IMR-90 (cell line): ENCODE results near the gene ZNF593OS. TPM values are rescaled to one million over a fixed set of nuclear protein-coding genes. Genes with fewer than 3 reads are reported as not detected.

Experiments
- ATAC-seq: fragments of 200-7000 bp; cut with Tn5 transposase; 2 replicates; pipeline ENCODE4 v1.9.1; 2020; ENCODE audit warnings: low read depth, mild to moderate bottlenecking, moderate library complexity
- BruUV-seq: library from RNA; stranded (reverse); fragments of 400-500 nt; replicated peaks from 2 replicates; lab custom pipeline; 2021; lab: Mats Ljungman, UMichigan
- CTCF ChIA-PET: fragments of 300-600 bp; formaldehyde crosslinking; extraction: SDS; loops from one replicate; lab custom pipeline; 2021; ENCODE audit warnings: antibody characterized with exemption; lab: Yijun Ruan, JAX
- POLR2A ChIA-PET: fragments of 300-600 bp; sonication (Branson Sonifier 250); formaldehyde crosslinking; loops from one replicate; lab custom pipeline; 2022; ENCODE audit warnings: antibody characterized with exemption; ENCODE audit not compliant: unreplicated experiment; lab: Charles Lee
- DNase-seq: peaks from one replicate; pipeline ENCODE4 v3.0.0; 2013
- H2AFZ ChIP-seq: replicated peaks from 2 replicates; pipeline ENCODE3; 2013; ENCODE audit warnings: low read length, mild to moderate bottlenecking; ENCODE audit not compliant: poor library complexity
- H2AK5ac ChIP-seq: 2 replicates; pipeline ENCODE4 v1.6.1; 2013; ENCODE audit warnings: low read depth, low read length, inconsistent platforms
- H2AK9ac ChIP-seq: replicated peaks from 2 replicates; pipeline ENCODE3; 2013; ENCODE audit warnings: mild to moderate bottlenecking, low read depth, low read length, moderate library complexity; ENCODE audit not compliant: poor library complexity
- H2BK120ac ChIP-seq: 2 replicates; pipeline ENCODE4 v1.6.1; 2013; ENCODE audit warnings: low read depth, low read length, inconsistent platforms
- H2BK15ac ChIP-seq: 3 replicates; pipeline ENCODE4 v1.6.1; 2013; ENCODE audit warnings: low read depth, low read length, inconsistent platforms
- H2BK20ac ChIP-seq: 2 replicates; pipeline ENCODE4 v1.6.1; 2013; ENCODE audit warnings: low read depth, mild to moderate bottlenecking, inconsistent platforms, low read length, moderate library complexity
- H2BK5ac ChIP-seq: 2 replicates; pipeline ENCODE4 v1.6.1; 2013; ENCODE audit warnings: mild to moderate bottlenecking, low read depth, low read length, inconsistent platforms; ENCODE audit not compliant: poor library complexity, severe bottlenecking
- H3K14ac ChIP-seq: replicated peaks from 2 replicates; pipeline ENCODE4 v1.6.1; 2013; ENCODE audit warnings: low read depth, low read length, inconsistent platforms
- H3K18ac ChIP-seq: 2 replicates; pipeline ENCODE4 v1.6.1; 2013; ENCODE audit warnings: low read depth, low read length, control low read depth
- H3K23ac ChIP-seq: 2 replicates; pipeline ENCODE4 v1.6.1; 2013; ENCODE audit warnings: low read depth, low read length, inconsistent platforms
- H3K27ac ChIP-seq: 2 replicates; pipeline ENCODE4 v1.5.1; 2013; ENCODE audit warnings: mild to moderate bottlenecking, control low read depth, low read length; ENCODE audit not compliant: insufficient read depth
- H3K27me3 ChIP-seq: 2 replicates; pipeline ENCODE4 v1.6.1; 2013; ENCODE audit warnings: low read length; ENCODE audit not compliant: control insufficient read depth, insufficient read depth
- H3K36me3 ChIP-seq: 2 replicates; pipeline ENCODE4 v1.6.1; 2013; ENCODE audit warnings: low read length, mixed read lengths; ENCODE audit not compliant: control insufficient read depth, insufficient read depth
- H3K4ac ChIP-seq: 2 replicates; pipeline ENCODE4 v1.6.1; 2013; ENCODE audit warnings: low read depth, low read length, inconsistent platforms
- H3K4me1 ChIP-seq: 2 replicates; pipeline ENCODE4 v1.6.1; 2013; ENCODE audit warnings: low read length, mixed read lengths; ENCODE audit not compliant: control insufficient read depth, insufficient read depth
- H3K4me2 ChIP-seq: 2 replicates; pipeline ENCODE4 v1.6.1; 2013; ENCODE audit warnings: low read depth, mild to moderate bottlenecking, control low read depth, low read length, moderate library complexity
- H3K4me3 ChIP-seq: 2 replicates; pipeline ENCODE4 v1.5.1; 2013; ENCODE audit warnings: low read depth, mild to moderate bottlenecking, control low read depth, low read length, moderate library complexity; ENCODE audit not compliant: insufficient read depth
- H3K56ac ChIP-seq: 2 replicates; pipeline ENCODE4 v1.6.1; 2013; ENCODE audit warnings: low read length, inconsistent platforms; ENCODE audit not compliant: insufficient read depth; ENCODE audit errors: extremely low read depth
- H3K79me1 ChIP-seq, 2 experiments: 2 replicates each; pipeline ENCODE4 v1.6.1; 2013; ENCODE audit warnings: low read length in 2 of 2, inconsistent platforms in 1 of 2, low read depth in 1 of 2
- H3K9ac ChIP-seq: 2 replicates; pipeline ENCODE4 v1.6.1; 2013; ENCODE audit warnings: low read depth, low read length, control low read depth
- H3K9me1 ChIP-seq: 2 replicates; pipeline ENCODE4 v1.6.1; 2013; ENCODE audit warnings: low read length, inconsistent platforms; ENCODE audit not compliant: insufficient read depth
- H3K9me3 ChIP-seq: 2 replicates; pipeline ENCODE4 v1.6.1; 2013; ENCODE audit warnings: low read length; ENCODE audit not compliant: control insufficient read depth, insufficient read depth
- H4K20me1 ChIP-seq: 2 replicates; pipeline ENCODE4 v1.6.1; 2013; ENCODE audit warnings: low read length, inconsistent platforms; ENCODE audit not compliant: insufficient read depth
- H4K5ac ChIP-seq: 2 replicates; pipeline ENCODE4 v1.6.1; 2013; ENCODE audit warnings: mild to moderate bottlenecking, low read depth, low read length, control low read depth
- H4K8ac ChIP-seq, 2 experiments: 2 replicates each; pipeline ENCODE4 v1.6.1; 2013; ENCODE audit warnings: low read depth in 2 of 2, low read length in 2 of 2, control low read depth in 1 of 2, inconsistent platforms in 1 of 2
- H4K91ac ChIP-seq: 2 replicates; pipeline ENCODE4 v1.6.1; 2013; ENCODE audit warnings: low read depth, low read length, inconsistent platforms; ENCODE audit not compliant: insufficient read depth
- CEBPB ChIP-seq: IDR thresholded peaks from 2 replicates; pipeline ENCODE4 v1.6.1; 2012; ENCODE audit warnings: low read depth, low read length, improper control_type of control experiment
- MAFK ChIP-seq: IDR thresholded peaks from 2 replicates; pipeline ENCODE4 v1.6.1; 2012; ENCODE audit warnings: low read depth, low read length, improper control_type of control experiment
- MAZ ChIP-seq: IDR thresholded peaks from 2 replicates; pipeline ENCODE4 v1.6.1; 2012; ENCODE audit warnings: low read depth, mild to moderate bottlenecking, low read length, improper control_type of control experiment, moderate library complexity, borderline replicate concordance
- MXI1 ChIP-seq: IDR thresholded peaks from 2 replicates; pipeline ENCODE4 v1.6.1; 2012; ENCODE audit warnings: low read depth, mild to moderate bottlenecking, low read length, moderate library complexity, borderline replicate concordance
- NFE2L2 ChIP-seq: fragments of 150-350 bp; IDR thresholded peaks from 2 replicates; pipeline ENCODE4 v1.6.1; 2016; ENCODE audit warnings: low read depth, mild to moderate bottlenecking, low read length
- RAD21 ChIP-seq: IDR thresholded peaks from 2 replicates; pipeline ENCODE4 v1.6.1; 2012; ENCODE audit warnings: low read length, improper control_type of control experiment
- RCOR1 ChIP-seq: IDR thresholded peaks from 2 replicates; pipeline ENCODE4 v1.6.1; 2012; ENCODE audit warnings: mild to moderate bottlenecking, low read length, improper control_type of control experiment; ENCODE audit not compliant: insufficient replicate concordance
- WGBS, 2 experiments: methylation state at CpG; one replicate each; pipeline versions ENCODE4 v1.1.5 to v1.1.7; 2013; ENCODE audit warnings: missing lambda C conversion rate in 2 of 2; ENCODE audit not compliant: insufficient read length in 1 of 2; ENCODE audit errors: extremely low coverage in 2 of 2; 5-methylcytosine and 5-hydroxymethylcytosine counted together
- dilution Hi-C: fragments of 300-500 bp; cut with HindIII; formaldehyde crosslinking; loops from one replicate; pipeline ENCODE4 v1.14.3; 2018; ENCODE audit warnings: low sequenced_read_pairs; ENCODE audit not compliant: unreplicated experiment
- in situ Hi-C: fragments of 300-500 bp; cut with MboI; formaldehyde crosslinking; loops from 3 replicates; pipeline ENCODE4 v1.14.3; 2019; ENCODE audit warnings: low sequenced_read_pairs, inconsistent platforms, mixed read lengths
- intact Hi-C: fragments of 100-400 bp; cut with micrococcal nuclease; formaldehyde crosslinking; loops from 2 replicates; pipeline ENCODE4 v1.10.0; 2022
- polyA plus RNA-seq, 3 experiments: library from polyadenylated mRNA; depleted of rRNA; stranded (reverse); fragments of >200 nt; gene quantifications; 2 replicates each; pipeline ENCODE4 v1.2.3, GENCODE V29; 2012; ENCODE audit warnings: low replicate concordance in 1 of 3
- total RNA-seq: library from RNA; depleted of rRNA; stranded (reverse); fragments of >200 nt; gene quantifications from 2 replicates; pipeline ENCODE4 v1.2.3, GENCODE V29; 2012
- TF ChIP-seq, protein P1 (sequence below): conservative IDR thresholded peaks from 2 replicates; pipeline ENCODE4 v1.5.1; 2012; ENCODE audit warnings: mild to moderate bottlenecking, low read depth, low read length, improper control_type of control experiment
- TF ChIP-seq, protein P2 (sequence below): fragments of 150-350 bp; IDR thresholded peaks from 2 replicates; pipeline ENCODE4 v1.6.1; 2016; ENCODE audit warnings: low read depth, mild to moderate bottlenecking, low read length, moderate library complexity, borderline replicate concordance

Gene ZNF593OS
- total and polyA plus RNA-seq, 2 of the 4 experiments (the other 2 are of a cell fraction): not detected

DNA sequence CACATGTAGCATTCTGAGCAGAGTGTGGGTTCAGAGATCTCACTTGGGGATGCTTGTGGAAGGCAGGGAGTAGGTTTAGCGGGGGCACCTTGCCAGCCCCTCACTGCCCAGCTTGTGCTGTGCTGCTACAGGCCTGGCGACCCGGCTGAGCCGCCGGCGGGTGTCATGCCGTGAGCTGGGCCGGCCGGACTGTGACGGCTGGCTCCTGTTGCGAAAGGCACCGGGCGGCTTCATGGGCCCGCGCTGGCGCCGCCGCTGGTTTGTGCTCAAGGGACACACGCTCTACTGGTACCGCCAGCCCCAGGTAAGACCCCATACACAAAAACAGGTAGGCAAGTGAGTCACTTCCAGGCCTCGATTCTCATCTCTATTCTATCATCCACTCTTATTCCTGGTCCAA is 13.3 kb upstream of the ZNF593OS start:
- in situ Hi-C loops: no loop called here
- H2AFZ ChIP-seq: no peak overlapping the region
- DNase-seq (no peak), ATAC-seq (no peak)
- H4K8ac ChIP-seq: no peak overlapping the region
- H4K20me1 ChIP-seq: no peaks in the 10 kb centered on the region
- no peak overlapping the region for H2AK9ac ChIP-seq
- no peak overlapping the region for H3K56ac ChIP-seq
- H3K18ac ChIP-seq: no peak overlapping the region
- no peak overlapping the region for H2AK5ac ChIP-seq
- H4K5ac ChIP-seq: no peak overlapping the region
- no TSS peak for BruUV-seq
- H3K9me3 ChIP-seq: no peaks in the 10 kb centered on the region
- H4K91ac ChIP-seq: no peak overlapping the region
- no peak overlapping the region for H3K4me3 ChIP-seq
- no peaks in the 10 kb centered on the region for H3K9me1 ChIP-seq
- no peak overlapping the region for H2BK20ac ChIP-seq
- H3K27ac ChIP-seq: no peak overlapping the region
- H2BK5ac ChIP-seq: no peak overlapping the region
- no peak overlapping the region for H2BK120ac ChIP-seq
- H3K23ac ChIP-seq: no peak overlapping the region
- dilution Hi-C loops: no loop called here
- H3K79me1 ChIP-seq: no peaks in the 10 kb centered on the region
- 91% methylated on average over 16 of the region's 21 CpGs; no CpG with 5 or more reads in 1 of the 2 experiments for WGBS, 2 experiments
- H3K4ac ChIP-seq: no peak overlapping the region
- CTCF ChIA-PET: no interaction called here
- TF ChIP-seq NFE2L2 (no peak), MAZ (no peak), RAD21 (no peak), MXI1 (no peak), RCOR1 (no peak), MAFK (no peak), CEBPB (no peak)
- TF ChIP-seq, protein P1, sequence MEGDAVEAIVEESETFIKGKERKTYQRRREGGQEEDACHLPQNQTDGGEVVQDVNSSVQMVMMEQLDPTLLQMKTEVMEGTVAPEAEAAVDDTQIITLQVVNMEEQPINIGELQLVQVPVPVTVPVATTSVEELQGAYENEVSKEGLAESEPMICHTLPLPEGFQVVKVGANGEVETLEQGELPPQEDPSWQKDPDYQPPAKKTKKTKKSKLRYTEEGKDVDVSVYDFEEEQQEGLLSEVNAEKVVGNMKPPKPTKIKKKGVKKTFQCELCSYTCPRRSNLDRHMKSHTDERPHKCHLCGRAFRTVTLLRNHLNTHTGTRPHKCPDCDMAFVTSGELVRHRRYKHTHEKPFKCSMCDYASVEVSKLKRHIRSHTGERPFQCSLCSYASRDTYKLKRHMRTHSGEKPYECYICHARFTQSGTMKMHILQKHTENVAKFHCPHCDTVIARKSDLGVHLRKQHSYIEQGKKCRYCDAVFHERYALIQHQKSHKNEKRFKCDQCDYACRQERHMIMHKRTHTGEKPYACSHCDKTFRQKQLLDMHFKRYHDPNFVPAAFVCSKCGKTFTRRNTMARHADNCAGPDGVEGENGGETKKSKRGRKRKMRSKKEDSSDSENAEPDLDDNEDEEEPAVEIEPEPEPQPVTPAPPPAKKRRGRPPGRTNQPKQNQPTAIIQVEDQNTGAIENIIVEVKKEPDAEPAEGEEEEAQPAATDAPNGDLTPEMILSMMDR: no peak
- TF ChIP-seq, protein P2, sequence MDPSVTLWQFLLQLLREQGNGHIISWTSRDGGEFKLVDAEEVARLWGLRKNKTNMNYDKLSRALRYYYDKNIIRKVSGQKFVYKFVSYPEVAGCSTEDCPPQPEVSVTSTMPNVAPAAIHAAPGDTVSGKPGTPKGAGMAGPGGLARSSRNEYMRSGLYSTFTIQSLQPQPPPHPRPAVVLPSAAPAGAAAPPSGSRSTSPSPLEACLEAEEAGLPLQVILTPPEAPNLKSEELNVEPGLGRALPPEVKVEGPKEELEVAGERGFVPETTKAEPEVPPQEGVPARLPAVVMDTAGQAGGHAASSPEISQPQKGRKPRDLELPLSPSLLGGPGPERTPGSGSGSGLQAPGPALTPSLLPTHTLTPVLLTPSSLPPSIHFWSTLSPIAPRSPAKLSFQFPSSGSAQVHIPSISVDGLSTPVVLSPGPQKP: no peak
- intact Hi-C loops: no loop called here
- H3K4me2 ChIP-seq: no peak overlapping the region
- no peaks in the 10 kb centered on the region for H3K36me3 ChIP-seq
- no peak overlapping the region for H2BK15ac ChIP-seq
- H3K27me3 ChIP-seq: peaks cover 3% of the 10 kb centered on the region
- no peaks in the 10 kb centered on the region for H3K4me1 ChIP-seq
- POLR2A ChIA-PET: no interaction called here
- no peak overlapping the region for H3K9ac ChIP-seq
- H3K14ac ChIP-seq: no peak overlapping the region
